Putamen (tissue), 1 donor: ENCODE data around the gene GRIK4.

ENCODE experiments used
- DNase-seq: peaks from one replicate; pipeline ENCODE4 v3.0.0-alpha.2; 2016; ENCODE audit warnings: low spot score

The GRIK4 gene

GRCh38 chr11:120547811-120548681 is 36.5 kb downstream of the GRIK4 start:
- DNase-seq = peak; percentile 89

- no peak for DNase-seq
These were observed 37.2 kb downstream of the GRIK4 start for GRCh38 chr11:120548682-120549209.

- no peak for DNase-seq
These were observed 37.8 kb downstream of the GRIK4 start for GRCh38 chr11:120549346-120549745.

- DNase-seq = no peak
These were observed 38.5 kb downstream of the GRIK4 start for GRCh38 chr11:120550007-120550406.

- no peak for DNase-seq
These were observed 39.6 kb downstream of the GRIK4 start for GRCh38 chr11:120551191-120551590.

GRCh38 chr11:120554766-120555432 is 43.4 kb downstream of the GRIK4 start:
- DNase-seq = no peak

GRCh38 chr11:120555433-120555773 is 43.9 kb downstream of the GRIK4 start:
- no peak for DNase-seq

- DNase-seq = no peak
These were observed 45.2 kb downstream of the GRIK4 start for GRCh38 chr11:120556797-120557196.

- DNase-seq = no peak
These were observed 47.3 kb downstream of the GRIK4 start for GRCh38 chr11:120558744-120559431.

GRCh38 chr11:120561286-120561685 is 49.7 kb downstream of the GRIK4 start:
- DNase-seq = no peak

GRCh38 chr11:120562806-120563425 is 51.4 kb downstream of the GRIK4 start:
- no peak for DNase-seq

- DNase-seq = peak; percentile 89
These were observed 52.4 kb downstream of the GRIK4 start for GRCh38 chr11:120563703-120564572.

GRCh38 chr11:120564573-120565311 is 53.2 kb downstream of the GRIK4 start:
- peak; percentile 81 for DNase-seq

GRCh38 chr11:120565466-120566155 is 54.1 kb downstream of the GRIK4 start:
- DNase-seq = no peak

- DNase-seq = no peak
These were observed 54.6 kb downstream of the GRIK4 start for GRCh38 chr11:120566176-120566575.

GRCh38 chr11:120568572-120569307 is 57.2 kb downstream of the GRIK4 start:
- no peak for DNase-seq

- no peak for DNase-seq
These were observed 58.3 kb downstream of the GRIK4 start for GRCh38 chr11:120569861-120570260.

GRCh38 chr11:120571476-120571875 is 59.9 kb downstream of the GRIK4 start:
- no peak for DNase-seq

- no peak for DNase-seq
These were observed 62.3 kb downstream of the GRIK4 start for GRCh38 chr11:120573756-120574354.
